ENCODE measurements around the gene OR2D2. TPM values are rescaled to one million over a fixed set of nuclear protein-coding genes. Genes with fewer than 3 reads are reported as not detected.
A peak's percentile ranks its signal among the peaks of the same experiment; 100 is the strongest.

OR2D2 gene
- polyA plus RNA-seq, 1 donor (not counting 4 experiments of a cell fraction or from before 2014, with no cell fraction given) = 0.14 TPM

- Histone ChIP-seq H3K9me1 (ENCODE audit: control insufficient read depth, extremely low read depth, insufficient read depth, low read length) (no peaks in the 10 kb centered on the region), H3K27ac (ENCODE audit: control insufficient read depth, insufficient read depth, low read length) (peak within 1 kb of the TSS; percentile 64), H4K20me1 (ENCODE audit: control insufficient read depth, extremely low read depth, insufficient read depth, low read length) (no peaks in the 10 kb centered on the region), H3K4me3 (ENCODE audit: control insufficient read depth in 2 of 3, extremely low read depth in 1 of 3, insufficient read depth in 2 of 3, low read depth in 1 of 3, low read length in 3 of 3) (peak within 1 kb of the TSS; percentile 56 to 82 (median 67)), H3K27me3 (ENCODE audit: control insufficient read depth, extremely low read depth, insufficient read depth, low read length) (no peaks in the 10 kb centered on the region), H2AFZ (ENCODE audit: control insufficient read depth, low read length) (peak within 1 kb of the TSS; percentile 96), H3K36me3 (ENCODE audit: control insufficient read depth in 2 of 2, extremely low read depth in 1 of 2, insufficient read depth in 2 of 2, low read length in 2 of 2) (no peaks in the 10 kb centered on the region), H3K9me3 (ENCODE audit: control insufficient read depth, low read depth, low read length) (no peaks in the 10 kb centered on the region), H3K79me2 (ENCODE audit: control insufficient read depth, insufficient read depth, low read length) (peaks cover 5% of the 10 kb centered on the region), H3K4me2 (ENCODE audit: control insufficient read depth, extremely low read depth, insufficient read depth, low read depth, low read length) (peak within 1 kb of the TSS; percentile 86), H3K4me1 (ENCODE audit: control insufficient read depth, extremely low read depth, insufficient read depth, low read length) (peaks cover 3% of the 10 kb centered on the region), H3K9ac (ENCODE audit: control insufficient read depth, extremely low read depth, insufficient read depth, low read length) (peak within 1 kb of the TSS; percentile 75)
- dilution Hi-C loops (cut with MboI; ENCODE audit: extremely low pct_ligation_motif_present, low sequenced_read_pairs) = no loop called here
- TF ChIP-seq EZH2 (IDR thresholded peaks at IDR 0.05; ENCODE audit: low read length) = no peak
- peak; percentile 56 for FAIRE-seq
- peak; percentile 40 for DNase-seq (ENCODE audit: low read depth, low spot score)
Observed at GRCh38 chr11:6926208-6927029, 34.1 kb upstream of the OR2D2 start, which contains the start of gene ZNF215. Gene ZNF215, plus strand, starts transcription at chr11:6926426. Its CDS starts 5,847 bp downstream, at chr11:6932273.

GRCh38 chr11:6925636-6926207, 33.4 kb upstream of the OR2D2 start:
- Histone ChIP-seq H3K4me3 (ENCODE audit: control insufficient read depth in 2 of 3, extremely low read depth in 1 of 3, insufficient read depth in 2 of 3, low read depth in 1 of 3, low read length in 3 of 3) (peak overlapping the region; percentile 56 to 82 (median 67)), H3K9me1 (ENCODE audit: control insufficient read depth, extremely low read depth, insufficient read depth, low read length) (no peaks in the 10 kb centered on the region), H3K27ac (ENCODE audit: control insufficient read depth, insufficient read depth, low read length) (no peak overlapping the region), H3K36me3 (ENCODE audit: control insufficient read depth in 2 of 2, extremely low read depth in 1 of 2, insufficient read depth in 2 of 2, low read length in 2 of 2) (no peaks in the 10 kb centered on the region), H3K4me2 (ENCODE audit: control insufficient read depth, extremely low read depth, insufficient read depth, low read depth, low read length) (peak overlapping the region; percentile 86), H2AFZ (ENCODE audit: control insufficient read depth, low read length) (peak overlapping the region; percentile 96), H3K9ac (ENCODE audit: control insufficient read depth, extremely low read depth, insufficient read depth, low read length) (no peak overlapping the region), H3K79me2 (ENCODE audit: control insufficient read depth, insufficient read depth, low read length) (peaks cover 5% of the 10 kb centered on the region), H3K4me1 (ENCODE audit: control insufficient read depth, extremely low read depth, insufficient read depth, low read length) (peaks cover 3% of the 10 kb centered on the region), H3K27me3 (ENCODE audit: control insufficient read depth, extremely low read depth, insufficient read depth, low read length) (no peaks in the 10 kb centered on the region), H3K9me3 (ENCODE audit: control insufficient read depth, low read depth, low read length) (no peaks in the 10 kb centered on the region), H4K20me1 (ENCODE audit: control insufficient read depth, extremely low read depth, insufficient read depth, low read length) (no peaks in the 10 kb centered on the region)
- DNase-seq (ENCODE audit: low read depth, low spot score) (no peak), FAIRE-seq (peak; percentile 23)
- dilution Hi-C loops (cut with MboI; ENCODE audit: extremely low pct_ligation_motif_present, low sequenced_read_pairs) = no loop called here
- no peak for TF ChIP-seq CTCF (optimal IDR thresholded peaks at IDR 0.05 in 1 of 3, IDR thresholded peaks at IDR 0.05 in 1 of 3, conservative IDR thresholded peaks at IDR 0.05 in 1 of 3; ENCODE audit: extremely low read depth in 1 of 3, insufficient read depth in 2 of 3, low read length in 3 of 3)
- TF ChIP-seq EZH2 (IDR thresholded peaks at IDR 0.05; ENCODE audit: low read length) = no peak

Measured in keratinocyte (primary cell).